UCSD-AML1 (cell line): ENCODE measurements around the gene MISP3.

ENCODE experiments used
- DNase-seq: peaks from one replicate; lab custom pipeline; 2025; ENCODE audit not compliant: unreplicated experiment; lab: John Stamatoyannopoulos, UW

Gene MISP3

DNA sequence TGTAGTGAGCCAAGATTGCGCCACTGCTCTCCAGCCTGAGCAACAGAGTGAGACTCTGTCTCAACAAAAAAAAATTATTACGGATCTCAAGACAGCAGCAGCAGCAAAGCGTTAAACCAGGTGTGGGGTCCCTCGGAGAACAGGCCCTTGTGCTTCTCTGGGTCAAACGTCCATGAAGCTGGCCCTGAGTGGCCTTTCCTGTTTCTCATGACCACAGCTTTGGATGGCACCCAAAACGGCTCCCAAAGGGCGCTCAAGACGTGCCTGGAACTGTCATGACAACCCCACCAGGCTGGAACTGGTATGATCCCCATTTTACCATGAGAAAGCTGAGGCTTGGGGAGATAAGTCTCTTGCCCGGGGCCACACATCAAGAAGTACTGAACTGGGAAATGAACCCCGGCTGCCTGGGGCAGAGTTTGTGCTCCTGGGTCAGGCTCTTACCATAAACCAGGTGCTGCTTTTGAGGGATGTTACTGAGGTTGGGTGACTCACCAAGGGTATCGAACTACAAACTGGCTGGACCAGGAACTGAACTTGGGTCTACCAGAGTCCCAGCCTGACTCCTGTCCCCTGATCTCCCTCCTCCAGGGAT, 29.6 kb downstream of the MISP3 start:
- no peak for DNase-seq

DNA sequence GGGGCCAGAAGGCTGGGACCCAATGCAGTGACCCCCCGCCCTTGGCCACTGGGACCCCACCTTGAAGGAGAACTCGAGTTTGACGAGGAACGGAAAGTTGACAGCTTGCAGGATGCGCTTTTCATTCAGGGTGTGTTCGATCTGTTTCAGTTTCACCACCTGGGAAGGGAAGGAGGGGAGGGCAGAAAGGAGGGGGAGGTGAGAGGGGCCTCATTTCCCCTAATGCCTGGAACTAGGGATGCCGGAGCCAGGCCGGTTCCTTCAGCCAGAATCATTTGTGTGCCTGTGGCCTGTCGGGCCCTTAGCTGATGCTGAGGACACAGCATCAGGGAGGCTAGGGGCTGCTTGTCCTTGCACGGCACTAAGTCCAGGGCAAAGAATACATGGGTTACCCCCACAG, 30.2 kb downstream of the MISP3 start:
- no peak for DNase-seq

DNA sequence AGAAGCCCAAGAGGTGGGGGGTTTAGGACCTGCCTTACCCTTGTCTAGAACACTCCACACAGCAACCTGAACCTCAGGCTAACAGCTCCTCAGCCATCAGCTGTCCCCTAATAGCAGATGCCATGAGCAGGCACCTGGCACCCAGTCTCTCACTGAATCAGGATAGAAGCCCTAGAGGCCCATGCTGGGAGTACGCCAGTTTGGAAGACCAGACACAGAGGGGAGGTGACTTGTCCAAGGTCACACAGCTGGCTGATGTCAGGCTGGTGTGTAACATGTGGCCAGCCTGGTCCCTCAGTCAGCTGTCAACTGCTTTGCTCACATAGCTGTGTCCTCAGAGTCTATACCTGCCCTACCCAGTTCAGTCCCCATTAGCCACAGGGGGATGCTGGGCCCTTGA, 30.7 kb downstream of the MISP3 start:
- DNase-seq: no peak

DNA sequence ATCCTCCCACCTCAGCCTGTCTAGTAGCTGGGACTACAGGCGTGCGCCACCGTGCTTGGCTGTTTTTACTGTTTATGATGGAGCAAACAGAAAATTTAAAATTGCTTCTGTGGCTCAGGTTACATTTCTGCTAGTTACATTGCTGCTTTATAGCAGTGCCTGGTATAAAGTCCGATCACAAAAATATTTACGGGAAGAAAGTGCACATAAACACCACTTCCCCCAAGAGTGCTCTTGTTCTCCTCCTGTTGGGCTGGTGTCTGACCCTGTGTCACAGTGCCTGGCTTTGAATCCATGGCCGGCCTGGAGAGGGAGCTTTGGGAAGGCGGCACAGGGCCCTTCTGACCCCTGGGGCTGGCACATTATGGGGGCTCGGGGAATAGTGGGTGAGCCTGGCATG, 33.1 kb downstream of the MISP3 start:
- DNase-seq: no peak

DNA sequence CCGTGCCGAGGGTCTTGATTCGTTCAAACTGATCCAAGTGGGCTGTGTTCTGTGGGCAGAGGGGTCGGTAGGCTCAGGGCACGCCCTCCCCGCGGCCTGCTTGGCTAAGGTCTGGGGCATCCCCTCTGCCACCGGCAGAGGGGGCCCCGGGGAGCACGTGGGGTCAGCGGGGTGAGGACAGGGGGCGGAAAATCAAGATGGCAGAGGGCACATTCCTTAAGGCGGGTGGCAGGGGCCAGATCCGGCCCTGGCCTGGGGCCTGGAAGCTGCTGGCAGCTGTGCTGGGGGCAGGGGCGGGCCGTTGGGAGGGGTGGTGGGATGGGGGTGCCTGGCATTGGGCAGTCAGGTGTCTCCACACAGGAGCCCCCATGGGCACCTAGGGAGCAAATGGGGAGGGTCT, 34.3 kb downstream of the MISP3 start:
- no peak for DNase-seq

DNA sequence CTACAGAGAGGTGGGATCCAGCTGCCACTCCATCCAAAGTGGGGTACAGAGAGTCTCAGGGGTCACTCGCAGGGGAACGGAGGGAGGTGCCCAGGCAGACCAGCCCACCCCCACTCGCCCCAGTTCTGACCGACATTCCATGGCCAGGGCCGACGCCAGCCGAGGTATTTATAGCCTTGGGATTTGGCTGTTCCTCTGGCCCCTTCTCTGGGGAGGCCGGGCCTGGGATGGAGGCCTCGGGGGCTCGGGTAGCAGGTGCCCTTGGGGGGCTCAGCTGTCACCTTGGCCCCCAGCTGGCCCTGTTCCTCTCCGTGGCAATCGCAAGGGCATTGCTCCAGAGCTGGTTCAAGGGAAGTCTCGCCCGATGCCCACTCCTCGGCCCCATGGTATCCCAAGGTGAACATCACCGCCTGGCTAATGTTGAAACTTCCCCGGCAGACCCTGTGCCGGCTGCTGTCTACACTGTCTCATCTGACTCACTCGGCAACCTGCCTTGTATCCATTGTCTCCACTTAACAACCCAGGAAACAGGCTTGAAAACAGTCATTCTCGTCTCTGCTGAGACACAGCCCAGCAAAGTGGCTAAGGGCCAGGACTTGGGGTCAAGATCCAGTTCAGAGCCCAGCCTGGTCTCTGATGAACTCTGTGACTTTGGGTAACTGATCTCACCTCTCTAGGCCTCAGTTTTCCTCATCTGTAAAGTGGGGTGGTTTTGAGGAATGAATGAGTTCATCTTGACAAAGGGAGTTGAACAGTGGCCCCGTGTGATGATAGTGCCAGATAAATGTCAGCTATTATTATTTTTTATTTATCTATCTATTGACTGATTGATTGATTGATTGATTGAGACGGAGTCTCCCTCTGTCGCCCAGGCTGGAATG, 35.2 kb downstream of the MISP3 start:
- DNase-seq: no peak

DNA sequence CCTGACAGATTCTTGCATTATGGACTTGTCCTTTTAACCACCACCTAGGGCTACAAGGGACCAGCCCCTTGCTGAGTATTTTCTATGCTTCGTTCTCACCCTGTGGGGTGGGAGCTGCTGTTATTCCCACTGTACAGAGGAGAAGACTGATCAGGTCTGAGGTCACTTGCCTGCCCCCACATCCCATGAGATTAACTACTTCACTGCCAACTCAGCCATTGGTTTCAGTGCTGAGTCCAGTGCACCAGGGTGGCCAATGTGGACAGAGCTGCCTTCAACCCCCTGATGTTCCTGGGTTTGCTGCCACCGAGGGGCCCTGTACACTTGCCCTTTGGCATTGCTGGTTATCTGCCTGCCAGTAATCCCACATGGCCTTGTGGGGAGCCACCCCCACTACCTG, 38.1 kb downstream of the MISP3 start:
- no peak for DNase-seq

DNA sequence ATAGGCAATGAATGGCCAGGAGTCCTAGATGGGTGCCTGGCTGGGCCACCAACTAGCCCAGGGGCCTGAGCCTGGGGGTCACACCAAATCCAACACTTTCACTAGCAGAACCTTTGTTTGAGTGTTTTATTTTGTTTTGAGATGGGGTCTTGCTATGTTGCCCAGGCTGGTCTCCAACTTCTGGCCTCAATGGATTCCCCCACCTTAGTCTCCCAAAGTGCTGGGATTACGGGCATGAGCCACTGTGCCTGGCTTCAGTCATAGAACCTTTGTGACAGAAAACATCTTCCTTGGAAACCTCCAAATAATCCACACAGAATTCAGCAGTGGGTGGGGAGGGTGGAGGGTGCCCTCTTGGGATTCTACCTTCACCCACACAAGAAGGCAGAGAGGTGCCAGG, 38.9 kb downstream of the MISP3 start:
- no peak for DNase-seq

DNA sequence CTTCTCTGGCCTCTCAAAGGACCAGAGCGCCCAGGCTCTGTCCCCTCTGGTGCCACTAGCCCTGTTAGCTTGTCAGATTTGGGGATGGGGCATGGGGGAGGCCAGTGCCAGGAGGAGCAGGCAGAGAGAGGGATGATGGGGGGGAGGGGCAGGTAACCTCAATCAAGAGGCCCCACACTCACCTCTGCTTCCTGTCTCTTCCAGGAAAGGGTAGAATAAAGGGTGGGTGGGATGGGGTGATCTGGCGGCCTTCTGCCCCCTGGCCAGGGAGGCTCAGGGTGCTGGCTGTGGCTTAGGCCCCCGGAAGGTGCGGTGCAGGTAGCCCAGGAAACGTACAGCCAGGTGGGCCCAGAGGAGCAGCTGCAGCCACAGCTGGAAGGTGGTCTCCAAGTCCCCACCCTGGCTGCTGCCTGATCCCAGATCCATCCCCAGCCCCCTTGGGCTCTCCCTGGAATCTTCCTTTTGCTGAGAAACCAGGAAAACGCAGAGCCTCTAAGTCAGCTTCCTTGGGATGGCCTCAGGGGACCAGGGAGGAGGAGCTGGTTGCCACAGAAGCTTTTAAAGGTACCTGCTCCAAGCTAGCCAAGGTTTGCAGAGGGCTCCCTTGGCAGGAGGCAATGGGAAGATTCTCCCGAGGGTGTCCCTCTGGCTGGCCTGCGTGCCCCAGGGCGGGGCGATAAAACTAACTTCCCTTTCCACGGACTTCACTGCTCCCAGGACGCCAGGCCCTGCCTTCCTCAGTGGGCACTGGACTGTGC, 39.6 kb downstream of the MISP3 start:
- no peak for DNase-seq

DNA sequence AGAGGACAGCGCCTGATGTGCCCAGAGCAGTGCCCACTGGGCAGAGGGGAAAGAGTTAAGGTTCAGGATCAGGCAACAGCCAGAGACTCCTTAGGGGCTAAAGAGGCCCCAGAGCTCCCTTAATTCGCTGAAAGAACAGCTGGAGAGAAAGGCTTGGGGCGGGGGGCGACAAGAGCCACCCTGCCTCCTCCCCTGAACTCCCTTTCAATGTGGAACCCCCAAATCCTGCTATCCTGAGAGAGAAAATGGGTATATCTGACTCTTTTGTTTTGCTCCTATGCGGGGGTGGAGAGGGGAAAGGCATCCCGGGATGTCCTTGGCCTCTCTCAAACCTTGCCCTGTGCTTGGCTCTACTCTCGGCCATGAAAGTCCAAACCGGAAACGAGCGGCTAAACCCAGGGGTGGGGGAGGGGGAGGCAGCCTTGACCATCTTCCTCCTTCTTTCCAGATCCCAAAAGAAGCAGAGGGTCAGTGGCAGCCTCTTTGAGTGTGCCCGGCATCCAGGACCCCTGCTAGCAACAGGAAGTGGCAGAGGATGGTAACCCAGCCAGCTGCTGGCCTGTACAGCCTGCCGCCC, 40.3 kb downstream of the MISP3 start:
- DNase-seq: no peak

DNA sequence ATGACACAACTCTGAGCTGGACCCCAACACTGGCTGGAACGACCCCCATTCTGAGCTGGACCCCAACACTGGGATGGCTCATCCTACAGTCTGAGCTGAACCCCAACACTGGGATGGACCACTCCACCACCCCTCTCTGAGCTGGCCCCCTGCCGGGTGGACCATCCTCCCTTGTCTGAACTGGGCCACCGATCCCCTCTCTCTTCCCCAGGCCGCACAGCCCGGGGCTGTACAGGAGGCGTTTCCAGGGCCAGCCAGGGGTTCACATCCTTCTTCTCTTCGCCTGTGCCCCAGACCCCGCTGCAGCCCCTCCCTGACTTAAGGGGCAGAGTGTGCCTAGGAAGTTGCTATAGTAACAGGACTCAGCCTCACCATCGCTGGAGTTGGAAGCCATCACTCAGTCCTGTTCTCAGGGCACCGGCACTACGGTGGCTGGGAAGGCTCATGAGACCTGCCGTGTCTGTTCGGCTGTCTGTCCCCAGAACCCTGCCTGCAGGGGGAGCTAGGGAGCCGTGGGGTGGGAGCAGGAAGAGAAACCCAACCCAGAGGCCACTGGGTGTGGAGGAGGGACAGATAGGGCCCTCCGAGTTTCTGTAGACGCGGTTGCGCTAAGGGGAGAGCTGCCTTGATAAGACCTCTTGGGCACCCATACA, 41.3 kb downstream of the MISP3 start:
- peak; percentile 97 for DNase-seq

DNA sequence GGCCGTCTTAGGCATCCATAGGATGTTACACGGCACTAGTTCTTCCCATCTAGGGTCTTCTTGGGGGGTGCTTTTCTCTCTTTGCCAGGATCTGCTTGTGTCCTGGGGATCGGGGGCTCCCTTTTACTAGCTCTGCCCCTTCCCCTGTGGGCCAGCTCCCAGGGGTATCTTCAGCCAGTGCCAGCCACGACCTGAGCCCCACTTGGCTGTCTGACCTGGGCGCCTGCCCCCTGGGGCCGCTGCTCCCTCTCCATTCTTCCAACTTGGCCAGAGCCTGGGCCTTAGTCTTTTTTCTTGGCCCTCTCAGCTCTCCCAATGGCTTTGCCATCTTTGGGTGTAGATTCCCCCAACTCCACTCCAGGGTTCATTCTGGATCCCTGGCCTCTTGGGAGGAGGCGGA, 41.9 kb downstream of the MISP3 start:
- no peak for DNase-seq

DNA sequence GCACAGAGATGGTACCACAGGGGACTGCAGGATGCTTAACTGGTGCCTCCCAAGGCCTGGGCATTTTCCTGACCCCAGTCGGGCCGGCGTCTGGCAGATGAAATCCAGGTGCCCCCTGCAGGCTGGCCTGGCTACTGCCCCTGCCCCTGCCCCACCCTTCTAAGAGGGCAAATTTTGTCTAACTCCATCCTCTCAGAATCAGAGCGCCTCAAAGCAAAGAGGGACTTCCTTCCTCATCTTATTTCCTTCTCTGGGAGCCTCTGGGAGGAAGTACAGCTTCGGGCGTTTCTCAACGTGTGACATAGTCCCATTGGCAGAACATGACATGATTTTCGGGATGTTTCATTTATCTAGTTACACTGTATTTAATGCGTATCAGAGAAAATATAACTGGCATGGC, 42.3 kb downstream of the MISP3 start:
- DNase-seq: peak; percentile 80

DNA sequence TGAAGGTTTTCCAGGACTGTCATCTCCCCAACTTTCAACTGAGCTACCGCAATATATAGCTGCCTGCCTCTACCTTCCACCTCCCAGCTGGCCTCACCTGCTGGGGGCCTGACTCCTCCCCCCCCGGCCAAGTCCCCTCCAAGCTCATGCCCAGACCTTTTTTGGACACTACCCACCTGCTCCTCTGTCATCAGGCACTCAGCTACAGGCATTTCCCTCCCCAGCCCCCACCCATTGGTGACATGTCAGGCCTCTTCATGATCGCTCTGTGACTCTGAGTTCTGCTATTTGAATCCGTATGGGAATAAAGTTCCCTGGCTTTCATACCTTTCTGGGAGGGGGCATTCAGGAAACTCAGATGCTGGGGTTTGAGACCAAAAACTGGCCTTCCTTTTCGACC, 43.2 kb downstream of the MISP3 start:
- no peak for DNase-seq

DNA sequence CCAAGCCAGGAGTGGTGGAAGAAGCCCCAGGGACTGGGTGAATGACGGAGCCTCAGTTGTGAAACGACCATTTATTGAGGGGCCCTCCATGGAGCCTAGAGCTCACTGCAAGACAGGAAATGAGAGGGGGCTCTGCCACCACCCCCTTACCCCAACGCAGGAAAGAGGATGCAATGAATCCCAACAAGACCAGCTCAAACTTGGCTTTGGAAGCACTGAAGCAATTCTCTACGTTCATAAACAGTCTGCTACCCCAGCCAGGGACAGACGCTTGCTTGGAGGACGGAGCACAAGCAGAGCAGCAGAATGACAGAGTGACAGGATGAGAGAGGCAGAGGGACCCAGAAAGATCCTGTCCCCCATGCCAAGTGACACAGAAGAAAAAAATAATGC, 43.9 kb downstream of the MISP3 start:
- no peak for DNase-seq

DNA sequence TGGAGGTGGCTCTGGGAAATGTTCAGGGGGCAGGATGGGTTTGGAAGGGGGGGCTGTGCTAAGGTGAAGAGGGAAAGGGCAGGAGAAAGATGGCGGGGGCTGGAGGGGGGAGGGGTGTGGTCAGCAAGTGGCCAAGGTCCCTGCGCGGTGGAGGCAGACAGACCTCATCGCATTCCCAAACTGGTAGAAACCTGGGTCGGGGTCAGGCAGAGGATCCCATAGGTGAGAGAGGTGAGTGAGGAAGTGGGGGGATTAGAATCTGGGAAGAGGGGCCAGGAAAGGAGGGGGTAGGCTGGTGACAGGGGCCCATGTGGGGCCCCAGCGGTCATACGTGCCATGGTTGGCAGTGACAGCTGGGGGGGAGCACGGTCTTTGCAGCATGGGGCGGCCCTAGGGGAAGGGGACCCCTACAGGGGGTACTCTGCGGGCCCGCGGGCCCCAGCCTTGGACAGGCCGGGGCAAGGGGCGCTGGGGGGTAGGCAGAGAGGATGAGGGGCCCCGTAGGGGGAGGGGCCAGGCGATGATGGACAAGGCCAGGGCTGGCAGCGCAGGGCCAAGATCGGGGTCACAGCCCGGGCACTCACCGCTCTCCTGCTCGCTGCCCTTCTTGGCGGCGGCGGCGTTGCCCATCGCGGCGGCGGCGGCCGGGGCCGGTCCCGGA, 44.5 kb downstream of the MISP3 start:
- no peak for DNase-seq

DNA sequence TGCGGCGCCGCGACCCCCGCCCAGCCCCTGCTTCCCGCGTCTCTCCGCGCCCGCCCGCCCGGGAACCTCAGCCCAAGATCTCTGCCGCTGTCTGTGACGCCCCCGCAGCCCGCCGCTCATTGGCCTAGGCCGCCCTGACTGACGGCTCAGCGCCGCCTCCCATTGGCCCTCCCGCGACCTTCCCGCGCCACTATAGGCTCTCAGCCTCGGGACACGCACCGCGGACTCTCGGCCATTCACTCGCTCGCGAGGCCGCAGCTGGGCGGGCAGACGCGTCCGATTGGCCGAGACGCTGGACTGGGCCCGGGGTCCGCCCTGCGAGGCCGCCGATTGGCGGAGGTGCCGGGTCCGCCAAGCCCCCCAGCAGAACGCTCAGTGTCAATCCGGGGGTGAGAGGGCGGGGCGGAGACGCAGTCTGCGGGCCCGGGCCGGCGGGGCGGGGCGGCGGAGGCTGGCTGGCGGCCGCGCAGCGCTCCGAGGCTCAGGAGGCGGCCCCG, 45.1 kb downstream of the MISP3 start, which contains the start of gene PRKACA:
Gene PRKACA (minus strand): TSS at position 95 of the 497 bp plus-strand sequence. CDS start 215 bp downstream, outside the sequence.
- DNase-seq: peak; percentile 99

DNA sequence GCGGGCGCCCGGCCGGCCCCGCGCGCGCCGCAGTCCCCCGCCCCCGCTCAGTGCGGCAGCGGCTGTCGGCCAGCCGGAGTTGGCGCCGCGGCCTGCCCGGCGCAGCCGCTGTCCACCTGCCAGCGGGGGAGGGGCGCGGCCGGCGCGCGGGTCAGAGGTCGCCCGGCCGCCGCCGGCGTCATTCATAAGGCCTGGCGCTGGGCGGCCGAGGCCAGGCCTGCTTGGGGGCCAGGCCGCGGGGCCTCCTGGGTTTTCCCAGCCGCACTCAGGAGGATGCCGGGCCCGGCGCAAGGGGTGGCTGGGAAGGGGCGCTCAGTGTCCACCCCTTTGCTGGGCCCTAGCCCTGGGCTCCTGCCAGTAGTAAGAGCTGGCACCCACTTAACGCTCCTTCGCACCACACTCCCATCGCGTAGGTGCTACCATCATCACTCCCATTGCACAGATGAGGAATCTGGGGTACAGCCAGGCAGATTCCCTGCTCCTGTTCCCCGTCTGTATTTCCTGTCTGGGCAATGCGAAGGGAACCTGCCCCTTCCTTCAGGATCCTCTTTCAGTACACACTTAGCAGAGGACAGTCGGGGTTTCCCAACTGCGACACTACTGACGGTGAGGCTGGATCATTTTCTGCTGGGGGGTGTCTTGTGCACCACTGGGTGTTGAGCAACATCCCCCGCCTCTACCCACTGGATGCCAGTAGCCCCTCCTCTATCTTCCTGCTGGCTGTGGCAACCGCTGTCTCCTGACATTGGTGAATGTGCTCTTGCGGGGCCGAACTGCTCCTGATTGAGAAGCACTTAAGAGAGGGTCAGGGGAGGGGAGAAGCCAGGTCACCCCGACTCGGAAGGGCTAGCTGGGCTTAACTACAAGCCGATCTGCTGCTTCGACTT, 45.8 kb downstream of the MISP3 start:
- DNase-seq: peak; percentile 76

DNA sequence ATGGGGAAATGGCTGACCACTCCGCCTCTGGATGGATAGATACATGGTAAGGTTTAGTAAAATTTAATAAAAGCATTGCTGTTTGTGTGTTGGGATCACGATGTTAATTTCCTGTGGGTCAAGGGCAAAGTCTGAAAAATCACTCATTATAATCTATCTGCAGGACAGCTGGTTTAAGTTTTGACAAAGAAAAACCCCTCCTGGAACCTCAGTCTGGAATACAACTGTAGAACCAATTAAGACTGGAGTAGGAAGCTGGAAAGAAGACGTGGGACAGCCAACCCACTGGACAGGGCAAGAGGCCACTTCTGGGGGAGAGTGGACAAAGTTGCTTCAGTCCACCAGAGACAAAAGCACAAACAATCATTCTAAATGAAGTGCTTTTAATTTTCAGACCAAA, 46.6 kb downstream of the MISP3 start:
- DNase-seq: no peak
